HFFc6 (cell line): ENCODE data around the gene TMCC2. TPM values are rescaled to one million over a fixed set of nuclear protein-coding genes. Genes with fewer than 3 reads are reported as not detected.

Experiments used
- DNase-seq: peaks from one replicate; pipeline ENCODE4 v3.0.0-alpha.2; 2018
- H3K27ac Mint-ChIP-seq: 2 replicates; pipeline ENCODE4 v1.8.0; 2020; ENCODE audit warnings: mild to moderate bottlenecking, mixed read lengths
- H3K27me3 Mint-ChIP-seq: 2 replicates; pipeline ENCODE4 v1.8.0; 2021; ENCODE audit warnings: mild to moderate bottlenecking, moderate library complexity, mixed read lengths; ENCODE audit not compliant: insufficient read depth
- H3K36me3 Mint-ChIP-seq: 2 replicates; pipeline ENCODE4 v1.8.0; 2021; ENCODE audit warnings: low read depth, mixed read lengths
- H3K4me1 Mint-ChIP-seq: 2 replicates; pipeline ENCODE4 v1.8.0; 2020; ENCODE audit warnings: low read depth, mixed read lengths
- H3K4me3 Mint-ChIP-seq: 2 replicates; pipeline ENCODE4 v1.8.0; 2020; ENCODE audit warnings: mild to moderate bottlenecking, moderate library complexity, mixed read lengths
- H3K9me3 Mint-ChIP-seq: 2 replicates; pipeline ENCODE4 v1.8.0; 2020; ENCODE audit warnings: mild to moderate bottlenecking, mixed read lengths
- total RNA-seq, 6 experiments: library from RNA; stranded (reverse); fragmentation: NEBNext Ultra II Directional; extraction: Animal tissue kit (Norgen Biotek cat#: 25700); gene quantifications; 2 replicates in 1 of 6; 3 replicates in 5 of 6; pipeline ENCODE4 v1.2.3, GENCODE V29; 2021
- TF ChIP-seq, protein P1 (sequence below): fragments of 200-600 bp; sonication (generic); IDR thresholded peaks from 2 replicates; pipeline ENCODE4 v1.5.0; 2021; ENCODE audit warnings: antibody characterized with exemption, mild to moderate bottlenecking

The TMCC2 gene
- total RNA-seq, 6 experiments from 2014 or later: 3.4 to 4.2 (median 3.9) TPM

DNA sequence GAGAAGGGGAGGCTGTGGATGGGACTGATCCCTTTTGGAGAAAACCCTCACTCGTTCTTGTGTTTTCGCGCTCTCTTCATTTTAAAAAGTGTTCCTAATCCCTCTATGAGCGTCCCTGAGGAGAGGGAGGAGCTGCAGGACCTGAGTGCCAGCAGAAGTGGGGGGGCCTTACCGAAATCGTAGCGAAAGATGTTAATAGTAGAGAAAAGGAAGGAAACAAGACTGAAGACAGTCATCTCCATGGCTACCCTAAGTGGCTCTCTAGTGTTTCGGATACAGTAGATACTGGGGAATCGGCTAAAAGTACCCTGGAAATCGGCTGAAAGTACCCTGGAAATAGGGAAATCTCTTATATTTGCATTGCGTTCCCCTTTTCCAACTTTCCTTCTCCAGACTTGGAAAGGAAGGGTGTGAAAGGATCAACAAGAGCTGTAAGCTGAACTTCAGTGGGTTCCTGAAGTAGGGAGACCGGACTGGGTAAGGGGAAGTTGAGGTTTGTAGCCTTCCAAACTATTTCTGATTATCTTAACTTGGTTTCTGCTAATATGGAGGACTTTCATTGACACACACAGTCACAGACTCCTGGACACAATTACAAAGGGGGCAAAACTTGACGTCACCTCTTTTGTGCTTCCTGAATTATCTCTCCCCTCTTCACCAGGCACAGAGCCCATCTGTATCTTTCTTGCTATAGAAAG lies 15.8 kb upstream of the TMCC2 start:
- peak overlapping the region; percentile 91 for H3K27ac Mint-ChIP-seq

DNA sequence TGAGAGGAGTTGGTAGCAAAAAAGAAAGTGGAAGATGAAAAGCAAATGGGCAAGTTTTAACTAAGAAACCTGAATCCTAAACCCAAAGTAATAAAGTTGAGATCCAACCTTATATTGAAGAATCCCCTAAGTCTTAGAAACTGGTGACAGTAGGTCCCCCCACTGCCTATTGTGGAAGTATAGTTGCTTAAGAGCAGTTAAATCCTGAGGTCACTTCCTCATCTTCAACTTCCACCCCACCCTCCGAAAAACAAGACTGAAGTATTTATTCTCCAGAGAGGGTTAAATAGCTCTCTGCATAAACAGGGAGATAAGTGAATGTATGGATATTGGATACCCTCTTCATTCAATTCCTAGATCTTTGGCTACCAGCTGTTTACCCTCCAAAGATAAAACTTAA lies 13.0 kb upstream of the TMCC2 start:
- TF ChIP-seq, protein P1, sequence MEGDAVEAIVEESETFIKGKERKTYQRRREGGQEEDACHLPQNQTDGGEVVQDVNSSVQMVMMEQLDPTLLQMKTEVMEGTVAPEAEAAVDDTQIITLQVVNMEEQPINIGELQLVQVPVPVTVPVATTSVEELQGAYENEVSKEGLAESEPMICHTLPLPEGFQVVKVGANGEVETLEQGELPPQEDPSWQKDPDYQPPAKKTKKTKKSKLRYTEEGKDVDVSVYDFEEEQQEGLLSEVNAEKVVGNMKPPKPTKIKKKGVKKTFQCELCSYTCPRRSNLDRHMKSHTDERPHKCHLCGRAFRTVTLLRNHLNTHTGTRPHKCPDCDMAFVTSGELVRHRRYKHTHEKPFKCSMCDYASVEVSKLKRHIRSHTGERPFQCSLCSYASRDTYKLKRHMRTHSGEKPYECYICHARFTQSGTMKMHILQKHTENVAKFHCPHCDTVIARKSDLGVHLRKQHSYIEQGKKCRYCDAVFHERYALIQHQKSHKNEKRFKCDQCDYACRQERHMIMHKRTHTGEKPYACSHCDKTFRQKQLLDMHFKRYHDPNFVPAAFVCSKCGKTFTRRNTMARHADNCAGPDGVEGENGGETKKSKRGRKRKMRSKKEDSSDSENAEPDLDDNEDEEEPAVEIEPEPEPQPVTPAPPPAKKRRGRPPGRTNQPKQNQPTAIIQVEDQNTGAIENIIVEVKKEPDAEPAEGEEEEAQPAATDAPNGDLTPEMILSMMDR: no peak
- H3K27ac Mint-ChIP-seq: no peak overlapping the region
- no peaks in the 10 kb centered on the region for H3K36me3 Mint-ChIP-seq
- no peaks in the 10 kb centered on the region for H3K9me3 Mint-ChIP-seq
- peaks cover 33% of the 10 kb centered on the region for H3K4me1 Mint-ChIP-seq
- H3K27me3 Mint-ChIP-seq: peaks cover 19% of the 10 kb centered on the region
- peak overlapping the region; percentile 50; the same call in 1 of the 2 replicates for H3K4me3 Mint-ChIP-seq
- DNase-seq: no peak

More for the DNA sequence above, 15.8 kb upstream of the TMCC2 start:
- peaks cover 7% of the 10 kb centered on the region for H3K27me3 Mint-ChIP-seq
- H3K4me3 Mint-ChIP-seq: peak overlapping the region; percentile 96
- TF ChIP-seq, protein P1: no peak
- H3K36me3 Mint-ChIP-seq: no peaks in the 10 kb centered on the region
- peaks cover 40% of the 10 kb centered on the region for H3K4me1 Mint-ChIP-seq
- H3K9me3 Mint-ChIP-seq: no peaks in the 10 kb centered on the region
- DNase-seq: no peak

GRCh38 chr1:205216588-205216987 lies 11.2 kb upstream of the TMCC2 start:
- Mint-ChIP-seq H3K4me3 (no peak overlapping the region), H3K4me1 (peaks cover 23% of the 10 kb centered on the region), H3K27me3 (peaks cover 17% of the 10 kb centered on the region), H3K36me3 (no peaks in the 10 kb centered on the region), H3K9me3 (no peaks in the 10 kb centered on the region), H3K27ac (no peak overlapping the region)
- no peak for DNase-seq
- TF ChIP-seq, protein P1: no peak

DNA sequence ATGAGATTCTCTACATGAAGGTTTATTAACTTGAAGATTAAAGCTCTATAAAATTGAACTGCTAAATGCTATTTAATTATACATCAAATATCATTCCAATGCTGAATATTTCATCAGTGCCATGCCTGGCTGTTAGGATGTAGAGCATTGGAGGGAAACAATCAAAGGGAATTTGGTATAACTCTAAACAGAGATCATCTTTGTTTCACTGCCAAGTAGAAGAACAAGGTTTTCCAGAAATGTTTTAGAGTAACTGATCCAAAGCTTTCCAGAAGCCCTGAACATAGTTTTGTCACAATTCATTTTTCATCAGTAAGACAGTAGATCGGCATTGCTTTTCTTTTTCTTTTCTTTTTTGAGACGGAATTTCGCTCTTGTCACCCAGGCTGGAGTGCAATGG lies 10.3 kb upstream of the TMCC2 start:
- no peaks in the 10 kb centered on the region for H3K9me3 Mint-ChIP-seq
- H3K4me1 Mint-ChIP-seq: peaks cover 15% of the 10 kb centered on the region
- H3K36me3 Mint-ChIP-seq: no peaks in the 10 kb centered on the region
- peaks cover 17% of the 10 kb centered on the region for H3K27me3 Mint-ChIP-seq
- no peak for DNase-seq
- TF ChIP-seq, protein P1: no peak
- H3K27ac Mint-ChIP-seq: no peak overlapping the region
- no peak overlapping the region for H3K4me3 Mint-ChIP-seq

DNA sequence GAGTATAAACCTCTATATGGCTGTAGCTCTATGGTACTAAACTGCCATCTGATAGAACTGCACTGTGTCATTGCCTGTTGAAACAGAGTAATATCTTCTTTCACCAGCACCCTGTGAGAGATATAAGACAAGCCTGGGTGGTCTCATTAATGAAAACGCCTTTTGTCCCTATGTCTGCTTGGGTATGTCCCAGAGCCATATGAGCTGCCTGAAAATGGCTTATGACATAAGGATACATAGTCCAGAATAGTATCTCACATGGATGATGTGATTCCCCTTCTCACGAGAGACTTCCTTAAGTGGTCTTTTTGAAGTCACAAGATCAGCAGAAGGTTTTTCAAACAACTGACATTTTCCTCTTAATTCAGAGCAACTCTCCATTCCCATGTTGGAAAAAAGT lies 7.3 kb upstream of the TMCC2 start:
- TF ChIP-seq, protein P1: no peak
- H3K27me3 Mint-ChIP-seq: peaks cover 14% of the 10 kb centered on the region

More for the DNA sequence above, 7.3 kb upstream of the TMCC2 start:
- no peak for DNase-seq
- Mint-ChIP-seq H3K27ac (no peak overlapping the region), H3K9me3 (no peaks in the 10 kb centered on the region), H3K4me1 (no peaks in the 10 kb centered on the region; the same call in none of the 2 replicates), H3K36me3 (no peaks in the 10 kb centered on the region), H3K4me3 (no peak overlapping the region)
